Upper lobe of left lung (tissue), 4 donors: ENCODE measurements around the gene ONECUT1.

Experiments used
- CTCF ChIP-seq, 6 experiments: fragments of 450-650 bp in 4 of 6; fragments of 200-600 bp in 2 of 6; sonication (generic) in 2 of 6; IDR thresholded peaks; one replicate each; pipeline ENCODE4 v1.5.1; 2016 to 2019; ENCODE audit warnings: antibody characterized with exemption in 6 of 6
- EP300 ChIP-seq, 4 donors: sonication (generic); formaldehyde crosslinking; IDR thresholded peaks; one replicate each; pipeline ENCODE4 v1.5.1; 2017; ENCODE audit warnings: antibody characterized with exemption in 4 of 4, control low read depth in 2 of 4
- POLR2A ChIP-seq, 4 donors: fragments of 450-650 bp; IDR thresholded peaks; one replicate each; pipeline ENCODE4 v1.5.1; 2016 to 2017; ENCODE audit warnings: antibody characterized with exemption in 4 of 4, mild to moderate bottlenecking in 2 of 4
- POLR2AphosphoS5 ChIP-seq, 2 donors: sonication (generic); formaldehyde crosslinking; IDR thresholded peaks; one replicate each; pipeline ENCODE4 v1.5.1; 2017; ENCODE audit warnings: antibody characterized with exemption in 2 of 2

GRCh38 chr15:52730594-52730993 lies 59.5 kb downstream of the ONECUT1 start:
- TF ChIP-seq CTCF (IDR thresholded peaks at IDR 0.05), result no peak
- no peak for TF ChIP-seq POLR2A (IDR thresholded peaks at IDR 0.05)
- no peak for TF ChIP-seq POLR2AphosphoS5 (IDR thresholded peaks at IDR 0.05)
- TF ChIP-seq EP300 (IDR thresholded peaks at IDR 0.05), result no peak
